Measurements from ENCODE around the gene APPL2.
A peak's percentile ranks its signal among the peaks of the same experiment; 100 is the strongest.

APPL2 gene

DNA sequence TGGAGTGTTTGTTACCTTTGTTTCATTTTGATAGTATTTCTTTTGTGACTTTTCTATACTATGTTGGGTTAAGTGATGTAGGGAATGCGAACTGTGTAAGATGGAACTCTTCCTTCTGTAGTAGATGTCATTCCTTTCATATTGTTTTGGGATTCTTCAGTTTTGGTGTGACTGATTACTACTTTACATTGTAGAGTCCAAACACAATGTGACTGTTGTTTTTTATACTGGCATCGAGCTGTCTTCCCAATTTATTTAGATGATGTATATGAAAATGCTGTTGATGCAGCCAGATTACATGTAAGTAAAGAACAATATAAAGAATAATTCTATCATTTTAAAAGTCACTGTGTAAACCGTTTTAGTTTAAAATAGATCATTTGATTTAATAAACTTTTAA lies 93.7 kb downstream of the APPL2 start:
- Mint-ChIP-seq H3K4me3 (no peak overlapping the region), H3K9me3 (no peaks in the 10 kb centered on the region), H3K27ac (no peak overlapping the region), H3K4me1 (ENCODE audit: low read depth in 2 of 2) (no peaks in the 10 kb centered on the region), H3K27me3 (no peaks in the 10 kb centered on the region), H3K36me3 (ENCODE audit: insufficient read depth) (peaks cover 68% of the 10 kb centered on the region)
- no peak for DNase-seq
- ATAC-seq (replicated peaks) = no peak

DNA sequence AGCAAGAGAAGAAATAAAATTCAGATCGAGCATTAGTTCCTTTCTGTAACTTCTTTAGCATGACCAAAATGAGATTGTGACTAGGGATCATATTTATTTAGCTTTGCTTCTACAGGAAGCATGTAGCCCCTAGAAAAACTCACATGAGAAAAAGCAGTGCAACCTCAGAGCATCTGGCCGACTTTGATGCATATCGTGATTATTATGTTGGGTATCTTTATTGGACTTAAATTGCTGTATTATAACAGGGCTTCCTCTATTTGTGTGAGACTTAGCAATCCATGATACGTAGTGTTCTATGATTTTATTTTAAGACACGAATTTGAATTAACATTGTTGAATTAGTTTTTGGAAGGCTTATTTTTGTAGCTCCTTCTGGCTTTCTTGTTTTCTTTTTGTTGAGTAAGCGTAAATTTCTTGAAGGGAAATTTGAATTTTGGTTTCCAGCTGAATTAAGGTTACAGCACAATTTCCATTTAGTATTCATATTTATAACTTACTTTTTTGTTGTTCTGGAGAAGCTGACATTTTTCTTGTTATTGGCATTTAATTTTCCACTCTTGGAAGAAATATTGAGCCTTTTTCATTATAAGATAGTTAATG lies 94.6 kb downstream of the APPL2 start:
- Mint-ChIP-seq H3K36me3 (ENCODE audit: insufficient read depth) (peaks cover 60% of the 10 kb centered on the region), H3K27me3 (no peaks in the 10 kb centered on the region), H3K9me3 (no peaks in the 10 kb centered on the region), H3K4me1 (ENCODE audit: low read depth in 2 of 2) (peaks cover 0 to 4% of the 10 kb centered on the region in 2 donors), H3K27ac (no peak overlapping the region), H3K4me3 (no peak overlapping the region)
- no peak for ATAC-seq (replicated peaks)
- no peak for DNase-seq

DNA sequence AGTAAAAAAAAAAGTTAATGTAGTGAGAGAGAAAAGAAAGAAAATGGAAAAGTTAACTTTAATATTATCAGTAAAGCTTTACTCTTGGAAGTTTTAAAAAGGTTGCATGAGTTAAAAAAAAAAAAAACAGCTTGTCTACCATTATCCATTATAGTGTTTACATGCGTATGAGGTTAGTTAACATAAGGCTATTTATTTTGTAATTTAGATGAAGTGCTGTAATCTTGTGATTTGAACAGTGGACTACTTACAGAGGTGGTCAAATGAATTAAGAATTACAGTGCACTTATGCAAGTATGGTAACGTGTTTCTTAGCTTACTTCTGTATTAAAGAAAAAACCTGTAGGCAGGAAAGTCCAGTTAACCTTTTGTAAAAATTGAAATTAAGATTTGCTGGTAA lies 97.7 kb downstream of the APPL2 start:
- Mint-ChIP-seq H3K4me3 (no peak overlapping the region), H3K27ac (peak overlapping the region in 1 of 2 donors; percentile 42), H3K27me3 (no peaks in the 10 kb centered on the region), H3K36me3 (ENCODE audit: insufficient read depth) (peaks cover 54% of the 10 kb centered on the region), H3K9me3 (no peaks in the 10 kb centered on the region), H3K4me1 (ENCODE audit: low read depth in 2 of 2) (peaks cover 7 to 23% of the 10 kb centered on the region in 2 donors)
- DNase-seq (no peak), ATAC-seq (replicated peaks) (no peak)
